Upper lobe of right lung (tissue), 1 donor: ENCODE measurements around the gene IL10RA. TPM values are rescaled to one million over a fixed set of nuclear protein-coding genes. Genes with fewer than 3 reads are reported as not detected.

Experiments
- ATAC-seq: fragments of 200-7000 bp; cut with Tn5 transposase; one replicate; pipeline ENCODE4 v1.9.1; 2020; ENCODE audit warnings: mild to moderate bottlenecking, moderate library complexity
- DNase-seq: peaks from one replicate; pipeline ENCODE4 v3.0.0-alpha.2; 2020
- H3K27ac ChIP-seq: fragments of 200-600 bp; one replicate; pipeline ENCODE4 v1.8.0; 2022
- H3K27me3 ChIP-seq: fragments of 200-600 bp; one replicate; pipeline ENCODE4 v1.8.0; 2022; ENCODE audit warnings: mild to moderate bottlenecking
- H3K36me3 ChIP-seq: fragments of 200-600 bp; one replicate; pipeline ENCODE4 v1.8.0; 2022
- H3K4me1 ChIP-seq: fragments of 200-600 bp; one replicate; pipeline ENCODE4 v1.8.0; 2022
- H3K4me3 ChIP-seq: fragments of 200-600 bp; one replicate; pipeline ENCODE4 v1.8.0; 2022; ENCODE audit warnings: mild to moderate bottlenecking
- H3K9me3 ChIP-seq: fragments of 200-600 bp; one replicate; pipeline ENCODE4 v1.8.0; 2022
- intact Hi-C: fragments of 100-400 bp; cut with DNase I; formaldehyde crosslinking; loops from one replicate; pipeline ENCODE4 v1.11.0; 2022
- total RNA-seq: library from RNA; stranded (reverse); fragmentation: NEBNext Ultra II Directional; extraction: Animal tissue kit (Norgen Biotek cat#: 25700); gene quantifications from one replicate; pipeline ENCODE4 v1.2.1, GENCODE V29; 2021
- TF ChIP-seq, protein P1 (sequence below): fragments of 200-600 bp; IDR thresholded peaks from one replicate; pipeline ENCODE4 v1.8.0; 2022; ENCODE audit warnings: antibody characterized with exemption
- donor health status: DM: no; HTN: yes; CAD: no; lungs with severe emphysema.

The IL10RA gene
- total RNA-seq, 1 donor from 2014 or later, result 33.8 TPM

DNA sequence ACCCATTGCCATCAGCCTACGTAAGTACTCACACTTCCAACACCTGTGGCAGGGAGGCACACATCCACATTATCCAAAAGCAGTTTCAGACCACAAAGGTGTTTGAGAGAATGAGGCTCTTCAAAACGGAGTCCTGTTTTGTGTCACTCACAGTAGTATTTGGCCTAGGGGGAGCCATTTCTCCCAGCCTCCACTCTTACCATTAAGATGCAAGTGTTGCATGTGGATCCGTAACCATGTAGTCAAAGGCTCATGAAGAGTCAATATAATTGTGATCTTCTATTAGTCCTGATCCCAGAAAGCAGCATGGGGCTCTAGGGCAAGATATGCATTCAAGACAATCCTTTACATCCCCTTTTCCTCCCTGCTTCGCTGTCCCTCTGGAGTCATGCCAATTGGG is 41.5 kb downstream of the IL10RA start:
- Histone ChIP-seq H3K36me3 (no peaks in the 10 kb centered on the region), H3K4me3 (no peak overlapping the region), H3K27me3 (no peaks in the 10 kb centered on the region), H3K27ac (no peak overlapping the region), H3K4me1 (no peaks in the 10 kb centered on the region), H3K9me3 (no peaks in the 10 kb centered on the region)
- intact Hi-C loops, result no loop called here
- TF ChIP-seq, protein P1, sequence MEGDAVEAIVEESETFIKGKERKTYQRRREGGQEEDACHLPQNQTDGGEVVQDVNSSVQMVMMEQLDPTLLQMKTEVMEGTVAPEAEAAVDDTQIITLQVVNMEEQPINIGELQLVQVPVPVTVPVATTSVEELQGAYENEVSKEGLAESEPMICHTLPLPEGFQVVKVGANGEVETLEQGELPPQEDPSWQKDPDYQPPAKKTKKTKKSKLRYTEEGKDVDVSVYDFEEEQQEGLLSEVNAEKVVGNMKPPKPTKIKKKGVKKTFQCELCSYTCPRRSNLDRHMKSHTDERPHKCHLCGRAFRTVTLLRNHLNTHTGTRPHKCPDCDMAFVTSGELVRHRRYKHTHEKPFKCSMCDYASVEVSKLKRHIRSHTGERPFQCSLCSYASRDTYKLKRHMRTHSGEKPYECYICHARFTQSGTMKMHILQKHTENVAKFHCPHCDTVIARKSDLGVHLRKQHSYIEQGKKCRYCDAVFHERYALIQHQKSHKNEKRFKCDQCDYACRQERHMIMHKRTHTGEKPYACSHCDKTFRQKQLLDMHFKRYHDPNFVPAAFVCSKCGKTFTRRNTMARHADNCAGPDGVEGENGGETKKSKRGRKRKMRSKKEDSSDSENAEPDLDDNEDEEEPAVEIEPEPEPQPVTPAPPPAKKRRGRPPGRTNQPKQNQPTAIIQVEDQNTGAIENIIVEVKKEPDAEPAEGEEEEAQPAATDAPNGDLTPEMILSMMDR, result no peak
- DNase-seq, result no peak
- ATAC-seq, result no peak

DNA sequence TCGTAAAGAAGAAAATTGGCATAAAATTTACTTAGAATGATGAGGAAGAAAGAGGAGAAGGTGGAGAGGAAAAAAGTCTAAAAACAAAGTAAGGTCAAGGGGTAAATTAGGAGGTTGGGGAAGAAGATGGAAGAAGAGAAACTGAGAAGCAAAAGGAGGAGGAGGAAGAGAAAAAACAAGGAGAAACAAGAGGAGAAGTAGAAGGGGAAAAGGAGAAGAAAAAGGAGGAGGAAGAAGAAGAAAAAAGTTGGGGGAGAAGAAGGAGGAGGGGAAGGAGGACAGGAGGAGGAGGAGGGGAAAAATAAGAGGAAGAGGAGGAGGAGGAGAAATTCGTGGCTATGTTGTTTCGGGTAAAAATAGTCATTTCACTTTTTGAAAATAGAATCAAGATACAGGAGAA is 42.4 kb downstream of the IL10RA start:
- intact Hi-C loops, result no loop called here
- H3K9me3 ChIP-seq, result no peaks in the 10 kb centered on the region
- no peaks in the 10 kb centered on the region for H3K27me3 ChIP-seq
- H3K4me3 ChIP-seq, result no peak overlapping the region
- no peak overlapping the region for H3K27ac ChIP-seq
- TF ChIP-seq, protein P1, result no peak
- no peaks in the 10 kb centered on the region for H3K36me3 ChIP-seq
- DNase-seq (no peak), ATAC-seq (no peak)
- H3K4me1 ChIP-seq, result no peaks in the 10 kb centered on the region

DNA sequence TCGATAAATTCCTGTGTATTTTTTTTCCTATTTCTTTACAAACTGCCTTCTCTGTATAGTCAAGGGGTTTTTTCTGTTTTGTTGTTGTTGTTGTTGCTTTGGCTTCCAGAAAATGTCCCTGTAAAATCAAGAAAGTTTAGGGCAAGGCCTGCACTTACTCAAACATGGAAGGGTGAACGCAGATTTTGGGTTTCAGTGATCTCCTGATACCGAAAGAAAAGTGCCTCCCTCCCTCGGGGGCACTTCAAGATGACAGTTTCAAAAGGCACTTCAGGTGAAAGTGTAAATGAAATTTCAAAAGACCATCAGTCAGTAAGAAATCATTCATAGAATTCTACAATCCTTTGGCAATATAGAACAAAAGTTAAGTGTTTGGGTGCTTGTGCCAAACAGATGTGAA is 47.2 kb downstream of the IL10RA start:
- H3K4me1 ChIP-seq, result no peaks in the 10 kb centered on the region
- ATAC-seq, result no peak
- H3K4me3 ChIP-seq, result no peak overlapping the region
- TF ChIP-seq, protein P1, result no peak
- no peaks in the 10 kb centered on the region for H3K36me3 ChIP-seq
- intact Hi-C loops, result no loop called here
- no peaks in the 10 kb centered on the region for H3K27me3 ChIP-seq
- no peak overlapping the region for H3K27ac ChIP-seq
- no peaks in the 10 kb centered on the region for H3K9me3 ChIP-seq
- DNase-seq, result no peak

DNA sequence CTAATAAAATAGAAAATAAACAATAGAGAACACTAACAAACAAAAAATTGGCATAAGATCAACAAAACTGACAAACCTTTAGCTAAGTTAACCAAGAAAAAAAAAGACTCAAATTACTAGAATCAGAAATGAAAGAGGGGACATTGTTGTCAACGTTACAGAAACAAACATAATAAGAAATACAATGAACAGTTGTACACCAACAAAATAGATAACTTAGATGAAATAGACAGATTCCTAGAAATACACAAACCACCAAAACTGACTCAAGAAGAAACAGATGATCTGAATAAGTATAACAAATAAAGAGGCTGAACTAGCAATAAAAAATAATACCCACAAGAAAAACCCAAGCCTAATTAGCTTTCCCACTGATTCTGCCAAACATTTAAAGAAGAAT is 55.9 kb downstream of the IL10RA start:
- no peaks in the 10 kb centered on the region for H3K4me1 ChIP-seq
- no peaks in the 10 kb centered on the region for H3K36me3 ChIP-seq
- H3K4me3 ChIP-seq, result no peak overlapping the region
- no peak for DNase-seq
- TF ChIP-seq, protein P1, result no peak
- intact Hi-C loops, result no loop called here
- no peaks in the 10 kb centered on the region for H3K27me3 ChIP-seq
- no peak overlapping the region for H3K27ac ChIP-seq
- ATAC-seq, result no peak
- no peaks in the 10 kb centered on the region for H3K9me3 ChIP-seq

DNA sequence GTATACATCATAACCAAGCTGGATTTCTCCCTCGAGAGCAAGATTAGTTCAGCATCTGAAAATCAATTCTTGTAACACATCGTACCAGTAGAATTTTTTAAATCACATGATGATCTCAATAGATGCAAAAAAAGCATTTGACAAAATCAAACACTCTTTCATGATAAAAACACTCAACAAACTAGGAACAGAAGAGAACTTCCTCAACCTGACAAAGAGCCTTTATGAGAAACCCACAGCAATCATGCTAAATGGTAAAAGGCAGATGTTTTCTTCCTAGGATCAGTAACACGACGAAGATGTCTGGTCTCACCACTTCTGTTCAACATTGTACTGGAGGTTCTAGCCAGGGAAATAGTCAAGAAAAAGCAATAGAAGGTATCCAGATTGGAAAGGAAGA is 56.6 kb downstream of the IL10RA start:
- TF ChIP-seq, protein P1, result no peak
- no peak for DNase-seq
- no peak overlapping the region for H3K4me3 ChIP-seq
- no peaks in the 10 kb centered on the region for H3K36me3 ChIP-seq
- intact Hi-C loops, result no loop called here
- no peak overlapping the region for H3K27ac ChIP-seq
- no peaks in the 10 kb centered on the region for H3K4me1 ChIP-seq
- no peaks in the 10 kb centered on the region for H3K9me3 ChIP-seq
- no peaks in the 10 kb centered on the region for H3K27me3 ChIP-seq
- no peak for ATAC-seq

DNA sequence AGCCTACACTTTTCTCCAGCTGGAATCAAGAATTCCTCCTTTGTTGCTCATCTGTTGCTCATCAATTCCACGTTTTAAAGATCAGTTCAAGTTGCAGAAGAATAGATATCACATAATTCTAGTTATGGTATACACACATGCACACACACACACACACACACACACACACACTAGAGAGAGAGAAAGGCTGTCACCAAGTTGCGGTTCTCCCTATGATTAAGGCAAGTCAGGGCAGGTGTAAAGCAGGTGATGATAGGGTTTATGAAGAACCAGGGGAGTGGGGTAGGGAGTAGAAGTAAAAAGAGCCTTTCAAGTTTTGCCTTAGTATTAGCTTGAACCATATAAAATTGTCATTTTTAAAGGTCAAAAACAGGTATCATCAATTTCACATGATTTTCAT is 59.0 kb downstream of the IL10RA start:
- intact Hi-C loops, result no loop called here
- Histone ChIP-seq H3K27ac (no peak overlapping the region), H3K27me3 (no peaks in the 10 kb centered on the region), H3K9me3 (no peaks in the 10 kb centered on the region), H3K4me1 (no peaks in the 10 kb centered on the region), H3K4me3 (no peak overlapping the region), H3K36me3 (no peaks in the 10 kb centered on the region)
- TF ChIP-seq, protein P1, result no peak
- DNase-seq (no peak), ATAC-seq (no peak)
